ENCODE results near the gene SPHK2.

SPHK2 gene

DNA sequence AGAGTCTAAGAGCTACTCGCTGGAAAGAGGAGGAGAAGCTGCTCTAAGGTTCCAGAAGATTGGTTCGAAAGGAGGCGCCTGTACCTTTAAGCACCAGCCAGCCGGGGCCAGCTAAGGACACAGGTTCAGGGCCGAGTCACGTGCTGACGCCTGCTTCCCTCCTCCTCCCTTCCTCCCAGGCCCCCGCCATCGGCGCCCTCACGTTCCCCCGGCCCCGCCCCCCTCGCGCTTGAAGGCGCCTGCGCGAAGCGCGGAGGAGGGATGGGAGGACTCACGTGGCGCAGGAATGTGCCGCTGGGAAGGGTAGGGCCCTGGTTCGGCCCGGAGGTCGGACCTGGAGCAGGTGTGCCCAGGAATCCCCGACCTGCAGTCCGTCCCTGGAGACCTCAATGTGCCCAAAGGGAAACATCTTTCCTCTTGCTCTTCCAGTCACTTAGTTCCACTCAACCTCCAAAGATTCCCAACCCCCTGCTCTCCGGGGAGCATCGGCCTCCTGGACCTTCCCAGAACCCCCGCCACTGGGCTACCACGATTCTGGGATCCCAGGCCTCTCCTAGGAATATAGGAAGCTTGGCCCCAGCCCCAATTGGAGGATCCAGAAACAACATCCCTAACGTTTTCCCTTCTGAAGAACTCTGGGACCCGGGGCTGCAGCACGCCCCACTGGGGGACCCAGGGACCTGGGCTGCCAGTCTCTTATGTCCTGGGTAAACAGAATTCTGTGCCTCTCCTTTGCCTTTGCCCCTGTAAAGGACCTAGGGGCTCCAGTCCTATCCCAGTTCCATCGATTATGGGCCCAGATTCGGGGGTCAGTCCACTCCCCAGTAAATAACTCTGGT lies 15.3 kb downstream of the SPHK2 start:
- Mint-ChIP-seq H3K27ac (peak overlapping the region; percentile 89), H3K36me3 (ENCODE audit: low read depth) (peaks cover 12% of the 10 kb centered on the region), H3K27me3 (ENCODE audit: low read depth, poor library complexity) (no peaks in the 10 kb centered on the region), H3K4me3 (peak overlapping the region; percentile 76), H3K4me1 (peaks cover 78% of the 10 kb centered on the region), H3K9me3 (no peaks in the 10 kb centered on the region)
- TF ChIP-seq, protein P1, sequence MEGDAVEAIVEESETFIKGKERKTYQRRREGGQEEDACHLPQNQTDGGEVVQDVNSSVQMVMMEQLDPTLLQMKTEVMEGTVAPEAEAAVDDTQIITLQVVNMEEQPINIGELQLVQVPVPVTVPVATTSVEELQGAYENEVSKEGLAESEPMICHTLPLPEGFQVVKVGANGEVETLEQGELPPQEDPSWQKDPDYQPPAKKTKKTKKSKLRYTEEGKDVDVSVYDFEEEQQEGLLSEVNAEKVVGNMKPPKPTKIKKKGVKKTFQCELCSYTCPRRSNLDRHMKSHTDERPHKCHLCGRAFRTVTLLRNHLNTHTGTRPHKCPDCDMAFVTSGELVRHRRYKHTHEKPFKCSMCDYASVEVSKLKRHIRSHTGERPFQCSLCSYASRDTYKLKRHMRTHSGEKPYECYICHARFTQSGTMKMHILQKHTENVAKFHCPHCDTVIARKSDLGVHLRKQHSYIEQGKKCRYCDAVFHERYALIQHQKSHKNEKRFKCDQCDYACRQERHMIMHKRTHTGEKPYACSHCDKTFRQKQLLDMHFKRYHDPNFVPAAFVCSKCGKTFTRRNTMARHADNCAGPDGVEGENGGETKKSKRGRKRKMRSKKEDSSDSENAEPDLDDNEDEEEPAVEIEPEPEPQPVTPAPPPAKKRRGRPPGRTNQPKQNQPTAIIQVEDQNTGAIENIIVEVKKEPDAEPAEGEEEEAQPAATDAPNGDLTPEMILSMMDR (IDR thresholded peaks at IDR 0.05), result no peak
- peak; percentile 92 for DNase-seq

DNA sequence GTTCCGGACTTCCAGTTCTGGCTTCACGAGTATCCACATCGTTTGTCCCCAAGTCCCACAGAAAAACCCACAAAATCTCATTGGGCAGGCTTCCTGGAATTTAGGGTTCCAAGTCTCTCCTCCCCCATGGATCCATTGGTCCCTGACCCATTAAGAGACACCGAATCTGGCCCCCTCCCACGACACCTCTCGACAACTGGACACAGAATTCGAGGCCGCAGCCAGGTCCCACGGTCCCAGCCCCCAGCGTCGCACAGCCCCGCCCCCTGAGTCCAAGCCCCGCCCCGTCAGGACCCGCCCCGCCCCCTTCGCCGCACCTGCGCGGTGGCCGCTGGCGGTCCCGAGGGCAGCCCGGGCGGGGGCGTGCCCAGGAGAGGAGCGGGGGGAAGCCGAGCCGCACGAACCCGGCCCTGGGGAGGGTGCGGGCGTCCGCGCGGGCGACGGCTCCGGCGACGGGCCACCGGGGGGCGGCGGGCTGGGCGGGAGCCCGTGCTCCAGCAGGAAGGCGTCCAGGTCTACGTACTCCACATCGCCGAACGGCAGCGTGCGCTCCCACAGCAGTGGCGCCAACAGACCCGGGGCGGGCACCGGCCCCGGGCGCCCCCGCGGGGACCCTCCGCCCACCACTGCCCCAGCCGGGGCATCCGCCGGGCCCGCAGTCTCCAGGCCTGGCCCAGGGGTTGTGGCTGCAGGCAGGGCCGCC lies 16.1 kb downstream of the SPHK2 start:
- TF ChIP-seq, protein P1 (IDR thresholded peaks at IDR 0.05), result no peak
- no peaks in the 10 kb centered on the region for H3K27me3 Mint-ChIP-seq (ENCODE audit: low read depth, poor library complexity)
- peak; percentile 80 for DNase-seq
- H3K27ac Mint-ChIP-seq, result no peak overlapping the region
- no peaks in the 10 kb centered on the region for H3K9me3 Mint-ChIP-seq
- H3K36me3 Mint-ChIP-seq (ENCODE audit: low read depth), result peaks cover 12% of the 10 kb centered on the region
- peaks cover 77% of the 10 kb centered on the region for H3K4me1 Mint-ChIP-seq
- H3K4me3 Mint-ChIP-seq, result peak overlapping the region; percentile 92

DNA sequence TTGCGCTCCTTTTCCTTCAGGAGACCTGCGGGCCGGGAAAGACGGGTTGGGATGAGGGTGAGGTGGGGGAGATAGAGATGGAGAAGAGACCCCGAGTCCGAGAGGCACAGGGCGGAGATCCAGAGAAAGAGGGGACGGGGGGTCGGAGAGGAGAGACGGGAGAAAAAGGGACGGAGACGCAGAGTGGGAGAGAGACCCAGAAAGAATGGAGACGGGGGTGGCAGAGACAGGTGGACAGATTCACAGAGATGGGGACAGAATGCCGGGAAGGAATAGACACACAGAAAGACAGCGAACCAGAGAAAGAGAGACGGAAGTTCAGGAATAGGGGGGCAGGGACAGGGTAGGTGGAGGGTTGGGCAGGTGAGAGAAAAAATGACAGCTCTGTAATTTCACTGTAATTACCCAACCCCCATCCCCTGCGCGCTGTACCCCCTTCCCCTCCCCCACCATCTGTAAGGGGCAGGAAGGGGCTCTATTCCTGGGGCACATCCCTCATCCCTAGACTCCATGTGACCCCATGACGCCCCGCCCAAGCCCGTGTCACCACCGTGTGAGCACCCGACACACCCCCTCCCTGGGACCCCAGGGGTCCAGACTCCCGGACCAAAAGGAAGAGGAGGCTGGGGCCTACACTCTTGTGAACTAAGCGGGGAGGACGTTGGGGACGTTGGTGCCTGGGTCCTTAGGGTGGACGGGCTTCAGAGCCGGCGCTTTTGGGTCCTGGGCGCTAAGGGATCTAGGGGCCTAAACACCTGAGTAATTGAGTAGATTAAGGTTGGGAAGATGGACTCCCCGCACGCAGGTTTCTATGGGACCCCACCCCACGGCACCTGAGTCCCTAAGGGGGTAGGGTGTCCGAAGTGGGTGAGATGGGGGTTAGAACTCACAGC lies 16.9 kb downstream of the SPHK2 start:
- H3K9me3 Mint-ChIP-seq, result no peaks in the 10 kb centered on the region
- H3K36me3 Mint-ChIP-seq (ENCODE audit: low read depth), result peaks cover 12% of the 10 kb centered on the region
- TF ChIP-seq, protein P1 (IDR thresholded peaks at IDR 0.05), result no peak
- no peak overlapping the region for H3K27ac Mint-ChIP-seq
- DNase-seq, result no peak
- H3K27me3 Mint-ChIP-seq (ENCODE audit: low read depth, poor library complexity), result peaks cover 4% of the 10 kb centered on the region
- H3K4me1 Mint-ChIP-seq, result peaks cover 69% of the 10 kb centered on the region
- peak overlapping the region; percentile 92 for H3K4me3 Mint-ChIP-seq

DNA sequence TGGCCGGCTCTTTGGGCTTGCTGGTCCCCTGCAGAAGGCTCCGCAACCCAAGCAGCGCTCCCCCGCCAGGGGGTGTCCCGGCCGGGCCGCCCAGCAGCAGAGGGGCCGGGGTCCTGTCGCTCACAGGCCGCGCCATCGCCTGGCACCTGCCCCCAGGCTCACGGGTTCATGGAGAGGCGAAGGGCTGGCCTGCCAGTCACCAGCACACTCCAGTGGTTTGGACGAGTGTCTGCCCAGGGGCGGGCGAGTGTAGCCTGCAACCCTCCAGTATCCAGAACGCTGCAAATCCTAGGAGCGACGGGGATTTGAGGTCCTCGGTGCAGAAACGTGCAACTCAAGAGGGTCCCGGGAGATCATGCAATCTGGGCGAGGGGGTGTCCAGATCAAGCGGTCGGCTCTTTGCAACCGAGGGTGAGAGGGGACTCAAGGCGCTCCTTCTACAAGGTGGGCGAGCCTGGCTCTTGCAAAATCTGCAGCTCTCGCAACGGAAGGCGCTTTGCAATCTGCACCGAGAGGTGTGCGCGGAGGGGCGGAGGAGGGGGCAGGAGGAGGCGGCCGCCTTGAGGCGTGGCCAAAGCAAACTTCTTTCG lies 17.6 kb downstream of the SPHK2 start, which contains the start of gene DBP:
Gene DBP (minus strand): TSS at position 521 of the 590 bp plus-strand sequence. CDS start 385 bp downstream, at position 136.
- H3K4me1 Mint-ChIP-seq, result peaks cover 61% of the 10 kb centered on the region
- peak; percentile 56 for DNase-seq

DNA sequence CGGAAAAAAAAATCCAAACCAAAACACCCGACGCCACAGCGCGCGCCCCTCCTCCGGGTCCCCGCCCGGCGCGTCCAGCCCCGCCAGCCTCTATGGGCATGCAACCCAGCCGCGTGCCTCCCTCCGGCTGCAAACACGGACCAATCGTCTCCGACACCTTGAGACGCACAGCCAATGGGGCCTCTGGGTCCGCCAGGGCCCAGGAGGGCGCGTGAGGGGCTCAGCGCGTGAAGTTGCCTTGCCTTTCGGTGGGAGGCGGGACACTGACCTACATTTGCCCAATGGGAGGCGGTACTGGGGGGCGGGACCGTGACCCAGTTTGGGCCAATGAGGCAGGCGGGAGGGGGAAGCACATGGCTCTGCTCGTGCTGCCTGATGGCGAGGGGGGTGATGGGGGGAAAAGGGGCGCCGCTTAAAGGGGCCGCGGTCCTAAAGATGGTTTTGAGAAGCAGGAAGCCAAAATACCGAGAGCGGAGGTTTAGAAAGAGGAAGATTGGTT lies 18.2 kb downstream of the SPHK2 start:
- Mint-ChIP-seq H3K4me1 (peaks cover 56% of the 10 kb centered on the region), H3K27me3 (ENCODE audit: low read depth, poor library complexity) (peaks cover 7% of the 10 kb centered on the region), H3K27ac (peak overlapping the region; percentile 97), H3K4me3 (peak overlapping the region; percentile 92), H3K9me3 (no peaks in the 10 kb centered on the region), H3K36me3 (ENCODE audit: low read depth) (peaks cover 12% of the 10 kb centered on the region)
- TF ChIP-seq, protein P1 (IDR thresholded peaks at IDR 0.05), result no peak
- DNase-seq, result peak; percentile 97

More for the DNA sequence above, 17.6 kb downstream of the SPHK2 start, which contains the start of gene DBP:
- TF ChIP-seq, protein P1 (IDR thresholded peaks at IDR 0.05), result no peak
- Mint-ChIP-seq H3K4me3 (peak within 1 kb of the TSS; percentile 92), H3K9me3 (no peaks in the 10 kb centered on the region), H3K36me3 (ENCODE audit: low read depth) (peaks cover 12% of the 10 kb centered on the region), H3K27ac (peak within 1 kb of the TSS; percentile 97), H3K27me3 (ENCODE audit: low read depth, poor library complexity) (peaks cover 6% of the 10 kb centered on the region)
